ENCODE results near the gene GRIK3. TPM values are rescaled to one million over a fixed set of nuclear protein-coding genes. Genes with fewer than 3 reads are reported as not detected.

The GRIK3 gene
- total RNA-seq, 4 donors from 2014 or later: under 0.01 to 0.16 TPM; not detected in 2

GRCh38 chr1:36944883-36945282, 89.4 kb downstream of the GRIK3 start:
- TF ChIP-seq, protein P1, sequence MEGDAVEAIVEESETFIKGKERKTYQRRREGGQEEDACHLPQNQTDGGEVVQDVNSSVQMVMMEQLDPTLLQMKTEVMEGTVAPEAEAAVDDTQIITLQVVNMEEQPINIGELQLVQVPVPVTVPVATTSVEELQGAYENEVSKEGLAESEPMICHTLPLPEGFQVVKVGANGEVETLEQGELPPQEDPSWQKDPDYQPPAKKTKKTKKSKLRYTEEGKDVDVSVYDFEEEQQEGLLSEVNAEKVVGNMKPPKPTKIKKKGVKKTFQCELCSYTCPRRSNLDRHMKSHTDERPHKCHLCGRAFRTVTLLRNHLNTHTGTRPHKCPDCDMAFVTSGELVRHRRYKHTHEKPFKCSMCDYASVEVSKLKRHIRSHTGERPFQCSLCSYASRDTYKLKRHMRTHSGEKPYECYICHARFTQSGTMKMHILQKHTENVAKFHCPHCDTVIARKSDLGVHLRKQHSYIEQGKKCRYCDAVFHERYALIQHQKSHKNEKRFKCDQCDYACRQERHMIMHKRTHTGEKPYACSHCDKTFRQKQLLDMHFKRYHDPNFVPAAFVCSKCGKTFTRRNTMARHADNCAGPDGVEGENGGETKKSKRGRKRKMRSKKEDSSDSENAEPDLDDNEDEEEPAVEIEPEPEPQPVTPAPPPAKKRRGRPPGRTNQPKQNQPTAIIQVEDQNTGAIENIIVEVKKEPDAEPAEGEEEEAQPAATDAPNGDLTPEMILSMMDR (IDR thresholded peaks at IDR 0.05; ENCODE audit: low read depth): no peak

DNA sequence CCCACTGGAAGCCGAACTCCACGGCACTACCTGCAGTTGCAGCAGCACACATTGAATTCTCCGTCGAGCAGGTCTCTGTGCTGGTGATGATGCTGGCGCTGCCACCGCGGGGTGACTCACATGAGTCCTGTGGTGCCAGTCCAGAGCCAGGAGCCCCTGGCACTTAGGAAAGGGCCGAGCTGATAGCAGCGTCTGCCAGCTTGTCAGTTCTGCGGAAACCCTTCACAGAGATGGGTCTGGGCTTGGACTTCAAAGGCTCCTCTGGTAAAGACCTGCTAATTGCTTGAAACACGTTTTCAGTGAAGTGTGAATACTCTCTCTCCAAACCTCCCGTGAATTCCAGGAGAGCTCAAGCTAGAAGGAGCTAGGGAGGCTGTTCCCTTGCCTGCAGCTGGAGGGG, 92.2 kb downstream of the GRIK3 start:
- TF ChIP-seq, protein P1 (IDR thresholded peaks at IDR 0.05; ENCODE audit: low read depth): no peak

GRCh38 chr1:36941316-36941978, 92.9 kb downstream of the GRIK3 start:
- TF ChIP-seq, protein P1 (IDR thresholded peaks at IDR 0.05; ENCODE audit: low read depth): no peak

DNA sequence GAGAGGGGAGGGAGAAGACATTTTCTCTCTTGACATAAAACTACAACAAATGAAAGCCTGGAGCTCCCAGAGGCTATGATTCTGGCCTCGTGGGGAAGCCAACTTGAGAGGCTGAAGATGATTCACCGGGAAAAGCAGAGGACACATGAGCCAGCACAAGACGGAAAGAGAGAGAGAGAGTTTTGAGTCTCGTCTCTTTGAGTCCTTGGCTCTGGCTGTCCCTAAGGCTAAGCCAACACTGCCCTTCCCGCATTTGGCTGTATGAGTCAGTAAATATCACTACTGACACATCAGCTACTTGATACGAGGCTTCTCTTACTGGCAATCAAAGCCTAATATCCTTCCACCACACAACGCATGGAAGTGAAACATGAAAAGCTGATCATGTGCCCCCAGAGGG, 95.5 kb downstream of the GRIK3 start:
- TF ChIP-seq, protein P1 (IDR thresholded peaks at IDR 0.05; ENCODE audit: low read depth): no peak

DNA sequence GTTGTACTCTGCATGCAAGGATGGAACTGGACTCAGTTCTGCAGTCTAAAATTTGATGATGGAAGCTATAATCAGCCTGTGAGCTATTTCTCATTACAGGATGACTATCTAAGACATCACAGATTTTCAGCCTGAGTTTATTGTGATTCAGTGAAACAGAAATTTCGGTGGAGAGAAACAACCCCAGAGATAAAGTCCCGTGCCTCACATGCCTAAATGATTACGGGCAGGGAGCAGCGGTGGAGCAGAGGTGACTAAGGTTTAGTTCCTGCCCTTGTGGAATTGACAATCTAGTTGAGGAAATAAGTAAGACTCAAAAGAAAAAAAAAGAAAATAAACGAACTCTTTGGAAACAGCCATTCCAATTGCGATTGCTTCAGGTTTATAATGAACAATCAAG, 96.9 kb downstream of the GRIK3 start:
- TF ChIP-seq, protein P1 (IDR thresholded peaks at IDR 0.05; ENCODE audit: low read depth): no peak

- TF ChIP-seq, protein P1 (IDR thresholded peaks at IDR 0.05; ENCODE audit: low read depth): no peak
Observed at GRCh38 chr1:36934061-36934460, 100.3 kb downstream of the GRIK3 start.

DNA sequence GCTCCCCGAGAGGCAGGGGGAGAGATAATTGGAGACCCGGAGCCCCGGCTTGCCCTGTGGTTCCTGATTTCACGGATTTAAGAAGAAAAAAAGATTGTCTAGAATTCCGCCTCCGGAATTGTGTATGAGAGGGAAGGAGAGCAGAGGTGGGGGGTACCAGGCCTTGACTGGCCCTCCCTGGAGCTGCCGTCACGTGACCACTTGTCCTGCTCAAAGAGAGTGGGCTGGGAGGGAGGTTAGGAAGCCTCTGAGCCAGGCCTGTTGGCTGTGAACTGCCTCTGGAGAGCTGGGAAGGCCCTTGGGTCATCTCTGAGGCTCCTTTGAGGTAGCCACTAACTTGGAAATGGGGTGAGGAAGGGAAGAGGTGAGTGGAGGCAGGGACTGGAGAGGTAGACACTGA, 106.5 kb downstream of the GRIK3 start:
- TF ChIP-seq, protein P1 (IDR thresholded peaks at IDR 0.05; ENCODE audit: low read depth): no peak

Data from subcutaneous adipose tissue (tissue), 4 donors.